CD4-positive, alpha-beta T cell treated with Interleukin-21 for 1 hour (primary cell): ENCODE results near the gene TRIM52.
"Not testable (repeated sequence)": the region's sequence is repeated elsewhere in the genome, so short reads cannot be mapped to it uniquely, and the experiment has no call there.

Experiments
- DNase-seq: peaks from one replicate; pipeline ENCODE4 v3.0.0-alpha.2; 2020

TRIM52 gene

DNA sequence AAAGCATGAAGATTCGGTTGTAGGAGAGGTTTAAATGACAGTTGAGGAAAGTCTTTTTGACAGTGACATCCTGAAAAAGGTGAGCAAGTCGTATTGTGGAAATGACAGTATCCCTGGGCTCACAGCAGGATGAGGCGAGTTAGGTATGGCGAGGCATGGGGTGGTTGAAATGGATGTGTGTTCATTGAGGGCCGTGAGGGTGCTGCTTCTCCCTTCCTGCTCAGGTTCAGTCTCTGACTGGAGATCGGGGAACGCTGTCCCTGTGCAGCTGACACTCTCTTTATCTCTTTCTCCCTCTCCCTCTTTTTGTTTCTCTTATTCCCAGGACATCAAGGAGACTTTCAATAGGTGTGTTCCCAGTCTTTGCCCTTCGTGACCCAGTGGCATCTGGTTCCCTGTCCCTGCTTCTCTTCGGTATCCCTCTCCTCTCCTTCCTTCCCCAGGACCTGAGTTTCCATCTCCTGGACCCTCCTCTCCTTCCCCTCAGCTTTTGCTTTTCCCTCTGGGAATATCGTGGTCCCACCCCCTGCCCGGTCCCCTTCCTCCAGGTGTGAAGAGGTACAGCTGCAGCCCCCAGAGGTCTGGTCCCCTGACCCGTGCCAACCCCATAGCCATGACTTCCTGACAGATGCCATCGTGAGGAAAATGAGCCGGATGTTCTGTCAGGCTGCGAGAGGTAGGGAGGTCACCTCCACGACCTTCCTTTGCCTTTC is 27.7 kb downstream of the TRIM52 start:
- no peak for DNase-seq

DNA sequence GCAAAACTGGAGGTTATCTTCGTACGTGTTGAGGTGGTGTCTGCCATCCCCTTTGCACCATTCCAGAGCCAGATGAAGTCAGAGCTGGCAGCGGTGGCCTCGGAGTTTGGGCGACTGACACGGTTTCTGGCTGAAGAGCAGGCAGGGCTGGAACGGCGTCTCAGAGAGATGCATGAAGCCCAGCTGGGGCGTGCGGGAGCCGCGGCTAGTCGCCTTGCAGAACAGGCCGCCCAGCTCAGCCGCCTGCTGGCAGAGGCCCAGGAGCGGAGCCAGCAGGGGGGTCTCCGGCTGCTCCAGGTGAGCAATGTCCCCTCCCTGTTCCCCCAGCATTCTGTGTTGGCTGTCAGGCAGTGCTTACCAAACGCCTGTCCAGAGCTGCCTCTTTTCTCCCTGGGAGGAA is 28.4 kb downstream of the TRIM52 start:
- DNase-seq = no peak

DNA sequence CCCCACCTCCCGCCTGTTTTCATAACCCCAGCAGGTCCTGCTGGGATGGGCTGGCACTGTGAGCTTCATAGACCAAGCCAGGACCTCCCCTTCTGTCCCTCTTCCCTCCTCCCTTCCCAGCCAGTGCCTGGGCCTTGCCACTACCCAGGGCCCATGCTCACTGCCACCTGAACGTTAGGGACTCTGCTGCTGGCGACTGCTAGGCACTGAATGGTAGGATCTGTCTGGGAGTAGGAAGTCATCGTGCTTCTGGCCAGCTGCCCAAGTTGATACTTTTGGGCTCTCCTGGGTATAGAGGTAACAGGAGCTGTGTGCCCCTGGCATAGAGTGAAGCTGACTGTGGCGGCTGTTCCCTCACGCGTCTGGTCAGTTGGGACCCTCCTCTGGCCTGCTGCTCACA is 29.5 kb downstream of the TRIM52 start:
- no peak for DNase-seq

DNA sequence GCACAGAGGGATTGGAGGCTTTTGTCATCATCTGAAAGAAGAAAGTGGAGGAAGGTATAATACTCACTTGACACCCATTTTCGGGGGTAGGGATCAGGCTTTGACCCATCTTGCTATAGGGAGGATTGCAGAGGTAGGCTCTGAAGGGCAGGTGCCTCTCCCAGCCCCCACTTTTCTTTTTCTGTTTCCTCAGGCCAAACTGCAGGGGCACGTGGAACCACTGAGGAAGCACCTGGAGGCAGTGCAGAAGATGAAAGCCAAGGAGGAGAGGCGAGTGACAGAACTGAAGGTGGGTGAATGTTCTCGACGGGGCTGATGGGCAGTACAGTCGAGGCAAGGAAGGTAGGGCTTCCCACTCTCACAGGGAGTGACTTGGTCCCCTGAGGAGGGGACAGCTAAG is 30.4 kb downstream of the TRIM52 start:
- DNase-seq = no peak

DNA sequence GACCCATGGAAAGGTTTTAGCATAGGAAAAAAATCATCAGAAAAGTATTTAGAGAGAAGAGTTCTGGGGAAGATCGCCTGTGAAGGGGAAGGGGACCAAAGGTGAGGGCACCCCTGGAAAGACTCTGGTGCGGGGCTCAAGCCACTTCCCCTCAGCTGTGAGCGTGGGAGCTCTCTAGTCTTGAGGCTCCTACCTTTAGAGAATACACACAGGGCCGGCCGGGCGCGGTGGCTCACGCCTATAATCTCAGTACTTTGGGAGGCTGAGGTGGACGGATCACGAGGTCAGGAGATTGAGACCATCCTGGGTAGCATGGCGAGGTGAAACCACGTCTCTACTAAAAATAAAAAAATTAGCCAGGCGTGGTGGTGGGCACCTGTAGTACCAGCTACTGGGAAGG is 30.9 kb downstream of the TRIM52 start:
- no peak for DNase-seq

DNA sequence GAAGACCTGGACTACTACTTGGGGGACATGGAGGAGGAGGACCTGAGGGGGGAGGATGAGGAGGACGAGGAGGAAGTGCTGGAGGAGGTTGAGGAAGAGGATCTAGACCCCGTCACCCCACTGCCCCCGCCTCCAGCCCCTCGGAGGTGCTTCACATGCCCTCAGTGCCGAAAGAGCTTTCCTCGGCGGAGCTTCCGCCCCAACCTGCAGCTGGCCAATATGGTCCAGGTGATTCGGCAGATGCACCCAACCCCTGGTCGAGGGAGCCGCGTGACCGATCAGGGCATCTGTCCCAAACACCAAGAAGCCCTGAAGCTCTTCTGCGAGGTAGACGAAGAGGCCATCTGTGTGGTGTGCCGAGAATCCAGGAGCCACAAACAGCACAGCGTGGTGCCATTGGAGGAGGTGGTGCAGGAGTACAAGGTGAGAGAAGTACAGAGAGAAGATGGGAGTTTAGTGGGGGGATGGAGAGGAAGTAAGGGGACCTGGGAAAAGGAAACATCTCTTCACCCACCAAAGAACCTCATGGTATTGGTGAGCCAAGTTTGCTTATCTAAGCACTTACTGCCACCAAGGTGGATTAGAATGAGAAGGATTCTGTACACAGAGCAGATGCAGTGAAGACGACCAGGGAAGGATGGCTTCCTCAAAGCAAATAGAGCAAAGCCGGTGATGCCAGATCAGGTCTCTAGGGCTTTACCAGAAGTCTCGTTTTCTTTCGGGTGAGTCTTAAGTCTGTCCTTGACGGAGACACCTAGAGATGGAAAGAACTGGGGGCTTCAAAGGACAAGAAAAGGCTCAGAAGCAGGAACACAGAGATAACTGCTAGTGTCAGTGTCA is 36.3 kb downstream of the TRIM52 start:
- peak; percentile 57 for DNase-seq

DNA sequence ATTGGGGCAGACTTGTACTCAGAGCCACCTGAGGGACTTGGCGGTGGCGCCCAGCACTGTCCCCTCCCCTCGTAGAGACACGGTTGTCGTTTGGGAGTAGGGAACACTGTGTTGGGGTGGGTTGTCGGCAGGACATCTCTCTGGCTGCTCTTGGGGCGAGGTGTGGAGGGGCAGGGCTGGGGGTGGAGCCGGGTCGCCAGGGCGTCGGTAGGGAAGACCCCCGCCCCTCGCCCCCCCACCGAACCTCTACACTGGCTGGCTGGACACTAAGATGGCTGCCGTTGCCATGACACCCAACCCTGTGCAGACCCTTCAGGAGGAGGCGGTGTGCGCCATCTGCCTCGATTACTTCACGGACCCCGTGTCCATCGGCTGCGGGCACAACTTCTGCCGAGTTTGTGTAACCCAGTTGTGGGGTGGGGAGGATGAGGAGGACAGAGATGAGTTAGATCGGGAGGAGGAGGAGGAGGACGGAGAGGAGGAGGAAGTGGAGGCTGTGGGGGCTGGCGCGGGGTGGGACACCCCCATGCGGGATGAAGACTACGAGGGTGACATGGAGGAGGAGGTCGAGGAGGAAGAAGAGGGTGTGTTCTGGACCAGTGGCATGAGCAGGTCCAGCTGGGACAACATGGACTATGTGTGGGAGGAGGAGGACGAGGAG is 37.1 kb downstream of the TRIM52 start:
- no peak for DNase-seq

DNA sequence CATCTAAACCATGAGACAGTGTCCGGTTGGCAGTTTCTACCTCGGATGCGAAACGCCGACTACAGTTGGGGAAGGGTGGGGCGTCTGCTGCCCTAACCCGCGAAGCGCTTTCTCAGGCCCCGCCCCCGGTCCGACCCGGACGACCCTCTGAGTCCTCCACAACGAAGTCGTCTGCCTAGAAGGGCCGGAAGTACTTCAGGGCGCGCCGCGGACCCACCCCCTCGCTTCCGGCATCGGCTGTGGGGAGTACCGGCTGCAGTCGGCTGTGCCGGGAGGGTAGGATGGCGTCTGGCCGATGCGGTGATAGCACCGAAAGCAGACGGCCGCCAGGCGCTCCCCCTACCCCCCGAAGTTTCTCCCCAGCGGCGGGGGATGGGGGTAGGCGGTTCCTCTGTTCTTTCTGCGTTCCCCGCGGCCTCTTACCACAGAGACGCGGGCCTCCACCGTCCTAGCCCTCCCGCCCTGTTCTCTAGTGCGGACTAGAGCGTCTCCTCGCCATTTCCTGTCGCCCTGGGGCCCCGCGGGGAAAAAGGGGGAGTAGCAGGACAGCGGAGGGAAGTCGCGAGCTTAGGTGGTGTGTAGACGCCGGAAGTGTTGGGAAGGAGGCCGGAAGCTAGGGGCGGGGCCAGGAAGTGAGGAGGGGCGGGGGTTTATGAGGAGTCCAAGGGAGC is 37.8 kb downstream of the TRIM52 start, which contains the start of gene TRIM41:
TSS of gene TRIM41 (plus strand) at position 224 of the 671 bp plus-strand sequence. CDS start 719 bp downstream, outside the sequence.
- peak; percentile 98 for DNase-seq

DNA sequence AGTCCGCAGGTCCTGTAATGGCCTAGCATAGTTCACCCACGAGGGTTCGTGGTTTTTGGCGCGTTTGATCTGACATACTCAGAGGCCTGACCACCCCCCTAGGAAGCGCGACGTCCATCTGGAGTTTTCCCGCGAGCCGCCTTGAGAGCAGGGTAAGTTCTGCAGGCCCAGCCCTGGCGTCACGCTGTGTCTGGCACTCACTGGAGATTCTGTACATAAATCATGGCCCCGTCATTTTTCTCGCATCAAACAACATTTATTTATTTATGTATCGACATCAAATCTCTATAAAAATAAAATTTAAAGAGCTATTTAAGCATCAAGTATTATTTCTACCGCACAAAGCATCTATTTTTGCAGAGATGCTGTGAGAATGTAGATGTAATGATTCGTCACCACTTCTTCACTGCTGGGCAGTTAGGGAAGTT is 38.3 kb downstream of the TRIM52 start:
- no peak for DNase-seq

DNA sequence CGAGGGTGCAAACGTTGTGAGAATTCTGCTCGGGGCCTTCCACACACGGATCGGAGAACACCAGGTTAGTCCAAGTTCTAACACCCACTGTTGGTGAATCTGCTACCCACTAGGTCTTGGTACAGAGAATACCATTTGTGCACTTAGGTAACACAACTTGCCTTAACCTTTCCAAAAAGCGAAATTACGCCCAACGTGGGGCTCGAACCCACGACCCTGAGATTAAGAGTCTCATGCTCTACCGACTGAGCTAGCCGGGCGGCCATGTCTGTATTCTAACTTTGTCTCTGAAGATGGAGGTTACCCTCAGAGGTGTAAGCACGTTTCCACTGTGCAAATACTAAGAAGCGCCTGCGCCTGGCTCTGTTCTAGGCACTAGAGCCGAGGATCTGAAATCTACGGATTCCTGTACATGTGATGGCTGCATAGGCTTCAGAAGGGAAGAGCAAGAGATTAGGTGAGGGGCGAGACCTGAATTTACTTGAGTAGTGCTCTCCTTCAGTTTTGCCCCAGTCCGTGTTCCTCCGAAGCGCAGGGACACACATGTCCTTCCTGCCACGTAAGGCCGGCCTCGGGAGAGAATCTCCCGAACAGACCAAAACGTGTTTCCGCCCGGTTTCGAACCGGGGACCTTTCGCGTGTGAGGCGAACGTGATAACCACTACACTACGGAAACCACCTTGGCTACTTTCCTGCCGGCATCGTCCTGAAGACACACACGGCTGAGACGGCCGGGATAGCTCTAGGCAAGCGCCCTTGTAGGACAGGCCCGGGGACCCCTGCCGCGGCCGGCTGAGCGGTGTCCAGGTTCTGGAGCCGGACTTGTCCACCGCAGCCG is 38.9 kb downstream of the TRIM52 start:
- peak; percentile 97 for DNase-seq

DNA sequence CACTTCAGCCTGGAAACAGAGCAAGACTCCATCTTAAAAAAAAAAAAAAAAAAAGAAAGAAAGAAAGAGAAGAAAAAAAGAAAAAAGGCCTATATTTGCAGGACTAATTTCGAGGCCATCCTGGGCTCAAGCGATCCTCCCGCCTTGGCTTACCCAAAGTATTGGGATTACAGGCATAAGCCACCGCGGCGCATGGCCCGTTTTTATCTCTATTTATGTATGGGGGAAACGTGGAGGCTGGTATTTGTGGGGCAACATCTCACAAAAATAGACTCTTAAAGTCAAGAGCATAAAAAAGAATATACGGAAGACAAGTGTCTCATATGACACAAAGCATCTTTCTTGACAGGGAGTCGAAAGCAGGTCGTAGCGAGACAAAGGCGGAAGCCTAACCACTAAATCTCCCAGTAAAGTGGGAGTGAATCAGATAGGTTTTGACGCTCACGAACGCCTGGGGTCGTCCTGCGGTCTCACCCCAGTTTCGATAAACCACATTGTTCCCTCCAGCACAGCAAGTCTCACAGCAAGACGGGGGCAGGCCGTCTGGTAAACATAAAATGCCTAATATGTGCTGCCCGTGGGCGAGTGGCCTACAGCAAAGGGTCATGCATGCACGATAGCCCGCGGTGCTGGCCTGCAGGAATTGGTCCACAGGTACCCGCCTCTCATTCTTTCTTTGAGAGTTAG is 39.7 kb downstream of the TRIM52 start:
- DNase-seq = peak; percentile 76

DNA sequence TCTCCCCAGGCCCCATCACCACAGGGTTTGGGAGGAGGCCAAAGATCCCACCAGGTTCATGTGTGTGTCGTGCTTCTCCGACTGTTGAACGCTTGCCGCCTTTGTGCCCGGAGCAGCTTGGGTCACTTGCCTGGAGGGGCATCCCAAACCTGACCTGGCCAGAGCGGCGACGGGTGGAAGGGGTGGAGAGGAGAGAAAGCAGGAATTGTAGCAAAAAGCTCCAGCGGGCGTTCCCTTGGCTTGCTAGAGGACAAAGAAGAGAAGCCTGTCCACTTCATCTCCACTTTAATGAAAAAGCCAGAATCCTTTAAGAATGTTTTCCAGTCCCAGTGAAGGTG is 40.8 kb downstream of the TRIM52 start:
- DNase-seq = no peak

DNA sequence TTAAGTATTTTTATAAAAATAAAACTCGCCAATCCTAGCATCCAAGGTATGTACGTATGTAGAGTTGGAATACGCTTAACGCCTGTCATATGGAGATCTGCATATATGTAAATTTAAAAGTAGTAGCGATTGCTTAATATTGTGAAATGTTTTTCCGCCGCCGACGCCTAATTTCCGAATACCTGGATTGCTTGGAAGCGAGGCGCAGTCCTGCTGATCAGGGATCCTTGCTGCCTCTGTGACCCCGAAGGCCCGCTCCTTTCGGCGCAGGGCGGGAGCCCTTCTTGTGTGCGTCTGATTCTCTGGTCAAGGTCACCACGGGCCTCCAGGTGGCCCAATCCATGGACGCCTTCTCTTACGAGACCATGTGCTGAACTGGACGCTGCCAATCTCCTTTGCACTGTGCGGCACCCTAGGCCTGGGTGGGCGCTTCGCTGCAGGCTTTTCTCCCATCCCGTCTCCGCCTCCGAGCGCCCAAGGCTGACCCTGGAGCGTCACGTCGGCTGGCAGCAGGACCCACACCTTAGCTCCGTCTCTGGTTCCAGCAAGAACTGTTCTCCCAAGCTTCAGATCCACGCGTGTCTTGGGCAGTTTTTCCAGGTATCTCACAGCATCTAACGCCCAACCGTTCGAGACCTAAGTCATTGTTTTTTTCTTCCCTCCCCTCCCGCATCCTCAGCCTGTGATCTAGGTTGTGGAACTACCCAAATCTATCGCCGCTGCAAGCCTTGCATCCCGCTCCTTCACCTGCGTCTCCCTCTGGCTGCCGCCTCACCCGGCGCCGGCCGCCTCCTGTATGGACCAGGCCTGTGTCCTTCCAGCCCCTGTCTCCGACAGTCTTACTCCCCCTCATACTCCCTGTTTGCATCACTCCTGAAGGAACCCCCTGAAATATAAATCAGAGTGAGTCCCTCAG is 41.4 kb downstream of the TRIM52 start:
- no peak for DNase-seq

DNA sequence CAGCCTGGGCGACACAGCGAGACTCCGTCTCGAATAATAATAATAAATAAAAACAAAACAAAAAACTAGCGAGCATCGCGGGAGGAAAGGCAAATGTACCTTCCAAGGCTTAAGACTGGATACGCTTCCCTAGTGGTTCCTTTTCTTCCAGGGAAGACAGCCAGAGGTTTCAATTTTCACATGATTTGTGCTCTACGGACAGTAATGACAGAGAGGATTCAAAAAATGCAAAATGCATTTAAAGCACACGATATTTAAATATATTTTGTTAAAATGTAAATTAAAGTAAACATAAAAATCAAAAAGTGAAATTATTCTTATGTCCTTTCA is 42.2 kb downstream of the TRIM52 start:
- no peak for DNase-seq

DNA sequence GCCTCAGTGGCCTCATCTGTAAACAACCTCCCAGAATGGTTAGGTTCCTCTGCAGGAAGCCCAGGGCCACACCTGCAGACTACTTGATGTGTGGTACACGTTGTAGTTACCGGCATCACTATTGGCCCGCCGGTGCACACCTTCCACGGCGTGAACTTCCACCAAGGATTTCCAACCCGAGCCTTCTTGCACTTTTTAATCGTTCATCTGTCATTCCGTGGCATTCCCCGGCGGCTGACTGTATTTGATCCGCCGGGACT is 43.2 kb downstream of the TRIM52 start:
- DNase-seq = peak; percentile 61

DNA sequence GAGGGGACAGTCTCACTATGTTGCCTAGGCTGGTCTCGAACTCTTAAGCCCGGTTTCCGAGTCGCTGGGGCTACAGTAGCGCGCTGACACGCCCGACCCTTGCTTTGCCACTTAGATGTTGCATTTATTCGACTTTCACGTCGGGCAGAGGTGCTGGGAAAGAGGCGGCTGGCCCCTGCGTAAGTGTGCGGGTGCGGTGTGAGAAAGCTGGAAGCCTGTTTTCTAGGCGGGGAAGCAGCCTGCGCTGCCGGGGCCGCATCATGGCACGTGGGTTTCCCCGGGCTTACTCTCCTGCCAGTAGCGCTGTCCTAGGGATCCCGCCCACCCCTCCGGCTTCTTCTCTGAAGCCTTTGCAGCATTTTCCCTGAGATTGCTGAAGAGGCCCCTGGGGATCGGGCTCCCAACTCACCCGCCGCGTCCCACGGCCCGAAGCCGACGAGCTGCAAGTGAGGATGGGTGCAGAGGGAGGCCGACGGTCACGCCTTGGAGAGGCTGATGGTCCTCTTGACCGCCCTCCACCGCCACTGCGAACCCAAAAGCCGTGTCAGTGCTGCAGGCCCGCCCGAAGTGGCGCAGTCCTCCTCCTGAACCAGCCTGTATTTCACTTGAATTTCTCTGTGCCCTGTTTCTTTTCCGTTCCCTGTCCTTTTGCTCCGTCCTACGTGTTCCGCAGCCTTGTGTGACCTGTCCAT is 43.7 kb downstream of the TRIM52 start:
- peak; percentile 76 for DNase-seq

DNA sequence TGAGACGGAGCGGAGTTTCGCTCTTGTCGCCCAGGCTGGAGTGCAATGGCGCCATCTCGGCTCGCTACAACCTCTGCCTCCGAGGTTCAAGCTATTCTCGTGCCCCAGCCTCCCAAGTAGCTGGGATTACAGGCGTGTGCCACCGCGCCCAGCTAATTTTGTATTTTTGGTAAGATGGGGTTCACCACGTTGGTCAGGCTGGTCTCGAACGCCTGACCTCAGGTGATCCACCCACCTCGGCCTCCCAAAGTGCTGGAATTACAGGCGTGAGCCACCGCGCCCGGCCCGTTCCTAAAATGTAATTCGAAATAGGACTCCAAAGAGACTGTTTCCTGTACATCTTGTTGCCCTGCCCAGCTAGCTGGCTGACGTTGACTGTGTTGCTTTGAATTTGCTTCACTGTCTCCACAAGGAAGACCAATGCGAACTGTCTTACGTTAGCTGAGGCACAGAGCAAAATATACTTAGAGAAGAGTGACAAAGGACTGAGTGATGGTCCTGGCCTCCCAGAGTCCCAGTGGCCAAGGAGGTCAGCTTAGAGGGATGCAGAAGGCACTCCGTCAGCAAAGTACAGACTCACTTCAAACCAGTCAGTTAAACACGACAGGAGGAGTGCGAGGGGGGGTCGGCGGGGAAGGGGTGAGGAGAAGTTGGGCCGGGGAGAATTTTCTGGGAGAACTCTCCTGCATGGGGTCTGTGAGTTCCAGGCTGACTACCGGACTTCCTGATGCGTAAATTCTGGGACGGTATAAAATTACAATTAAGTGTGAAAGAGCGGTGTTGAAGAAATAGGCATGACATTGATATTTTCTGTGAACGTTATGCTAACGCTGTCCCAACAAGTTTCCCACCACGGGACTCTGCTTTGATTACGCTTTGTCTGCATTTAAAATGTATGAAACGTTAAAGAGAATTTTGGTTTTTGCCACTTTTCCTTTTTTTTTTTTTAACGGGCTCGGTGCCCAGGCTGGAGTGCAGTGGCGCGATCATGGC is 44.6 kb downstream of the TRIM52 start:
- peak; percentile 41 for DNase-seq

DNA sequence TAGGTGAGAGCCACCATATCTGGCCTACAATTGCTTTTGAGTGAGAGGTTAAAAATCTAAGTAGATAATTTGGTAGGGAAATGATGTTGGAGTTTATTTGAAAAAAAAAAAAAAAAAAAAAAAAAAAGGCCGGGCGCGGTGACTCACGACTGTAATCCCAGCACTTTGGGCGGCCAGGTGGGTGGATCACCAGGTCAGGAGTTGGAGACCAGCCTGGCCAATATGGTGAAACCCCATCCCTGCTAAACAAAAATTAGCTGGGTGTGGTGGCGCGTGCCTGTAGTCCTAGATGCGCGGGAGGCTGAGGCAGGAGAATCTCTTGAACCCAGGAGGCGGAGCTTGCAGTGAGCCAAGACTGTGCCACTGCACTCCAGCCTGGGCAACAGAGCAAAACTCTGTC is 46.7 kb downstream of the TRIM52 start:
- not testable (repeated sequence) for DNase-seq

DNA sequence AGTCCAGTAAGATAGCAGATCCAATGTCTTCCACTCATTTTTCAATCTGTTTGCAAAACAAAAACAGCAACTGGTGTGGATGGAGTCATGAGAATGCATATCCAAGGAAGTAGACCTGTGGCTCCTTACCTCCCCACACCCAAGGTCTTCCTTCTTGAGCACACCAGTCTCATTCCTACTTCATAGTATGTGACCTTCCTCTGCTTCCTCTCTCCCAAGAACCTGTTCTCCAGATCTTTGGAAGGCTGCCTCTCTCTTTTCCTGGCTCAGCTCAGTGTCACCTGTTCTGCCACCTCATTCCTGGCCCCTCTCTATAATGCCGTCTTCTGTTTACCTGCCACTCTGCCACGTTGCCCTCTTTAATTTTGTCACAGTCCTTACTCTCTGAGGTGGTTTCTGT is 48.0 kb downstream of the TRIM52 start:
- no peak for DNase-seq
